Neural cell (in vitro differentiated cells): ENCODE data around the gene ERCC2. TPM values are rescaled to one million over a fixed set of nuclear protein-coding genes. Genes with fewer than 3 reads are reported as not detected.
"Not testable (repeated sequence)": the region's sequence is repeated elsewhere in the genome, so short reads cannot be mapped to it uniquely, and the experiment has no call there.

Source experiments
- H2AFZ ChIP-seq: fragments of 200-600, 300-800 bp; sonication (generic), shearing (Covaris generic); 2 replicates; pipeline ENCODE4 v1.6.0; 2014; ENCODE audit warnings: low read depth, mild to moderate bottlenecking, antibody characterized with exemption, low read length, moderate library complexity
- H3F3A ChIP-seq: fragments of 200-600 bp; shearing (Covaris generic); 2 replicates; pipeline ENCODE4 v1.6.1; 2016; ENCODE audit warnings: mild to moderate bottlenecking, moderate library complexity, mixed read lengths, antibody characterized with exemption, low read length; ENCODE audit not compliant: insufficient read depth, poor library complexity, severe bottlenecking
- H3K27ac ChIP-seq: fragments of 200-600, 300-800 bp; sonication (generic), shearing (Covaris generic); 2 replicates; pipeline ENCODE4 v1.5.1; 2014; ENCODE audit warnings: mild to moderate bottlenecking, low read length, moderate library complexity
- H3K27me3 ChIP-seq: fragments of 300-800, 200-600 bp; sonication (generic), shearing (Covaris generic); 2 replicates; pipeline ENCODE4 v1.6.0; 2014; ENCODE audit warnings: mild to moderate bottlenecking, low read depth, low read length, moderate library complexity; ENCODE audit not compliant: insufficient read depth
- H3K36me3 ChIP-seq: fragments of 300-800, 200-600 bp; sonication (generic), shearing (Covaris generic); 2 replicates; pipeline ENCODE4 v1.5.1; 2014; ENCODE audit warnings: mild to moderate bottlenecking, antibody characterized with exemption, low read length, moderate library complexity; ENCODE audit not compliant: insufficient read depth
- H3K4me2 ChIP-seq: fragments of 300-800, 200-600 bp; sonication (generic), shearing (Covaris generic); 2 replicates; pipeline ENCODE4 v1.6.0; 2014; ENCODE audit warnings: mild to moderate bottlenecking, low read length
- H3K4me3 ChIP-seq: fragments of 300-800, 200-600 bp; sonication (generic), shearing (Covaris generic); 2 replicates; pipeline ENCODE4 v1.5.1; 2014; ENCODE audit warnings: mild to moderate bottlenecking, low read length, moderate library complexity
- H3K79me2 ChIP-seq: fragments of 200-600 bp; shearing (Covaris generic); replicated peaks from 2 replicates; pipeline ENCODE4 v1.6.0; 2014; ENCODE audit warnings: mild to moderate bottlenecking, low read length, moderate library complexity; ENCODE audit not compliant: insufficient read depth
- H3K9ac ChIP-seq: fragments of 300-800, 200-600 bp; sonication (generic), shearing (Covaris generic); 2 replicates; pipeline ENCODE4 v1.6.1; 2016; ENCODE audit warnings: mild to moderate bottlenecking, low read length, mixed read lengths
- H3K9me2 ChIP-seq: fragments of 200-600 bp; shearing (Covaris generic); 2 replicates; pipeline ENCODE4 v1.6.1; 2016; ENCODE audit warnings: mild to moderate bottlenecking, low read length, mixed read lengths; ENCODE audit not compliant: insufficient read depth
- H3K9me3 ChIP-seq: fragments of 200-600, 300-800 bp; sonication (generic), shearing (Covaris generic); 2 replicates; pipeline ENCODE4 v1.6.1; 2016; ENCODE audit warnings: mild to moderate bottlenecking, mixed run types, low read length, moderate library complexity, mixed read lengths
- H4K20me1 ChIP-seq: fragments of 200-600 bp; shearing (Covaris generic); 2 replicates; pipeline ENCODE4 v1.6.1; 2016; ENCODE audit warnings: mild to moderate bottlenecking, mixed run types; ENCODE audit not compliant: insufficient read depth
- EP300 ChIP-seq: fragments of 450-650 bp; conservative IDR thresholded peaks from 2 replicates; pipeline ENCODE4 v1.6.1; 2014; ENCODE audit warnings: antibody characterized with exemption, mild to moderate bottlenecking, moderate library complexity; ENCODE audit not compliant: poor library complexity, severe bottlenecking
- EZH2 ChIP-seq: fragments of 200-600, 300-800 bp; shearing (Covaris generic), sonication (generic); IDR thresholded peaks from 2 replicates; pipeline ENCODE4 v1.6.1; 2014; ENCODE audit warnings: antibody characterized with exemption, low read length, borderline replicate concordance, mild to moderate bottlenecking; ENCODE audit not compliant: insufficient read depth, poor library complexity, severe bottlenecking
- MXI1 ChIP-seq: fragments of 450-650 bp; conservative IDR thresholded peaks from 2 replicates; pipeline ENCODE4 v1.6.1; 2014; ENCODE audit warnings: antibody characterized with exemption, mild to moderate bottlenecking; ENCODE audit not compliant: poor library complexity, severe bottlenecking
- POLR2AphosphoS5 ChIP-seq: IDR thresholded peaks from 2 replicates; pipeline ENCODE4 v1.6.1; 2012
- RAD21 ChIP-seq: fragments of 450-650 bp; conservative IDR thresholded peaks from 2 replicates; pipeline ENCODE4 v1.6.1; 2014; ENCODE audit warnings: antibody characterized with exemption, mild to moderate bottlenecking, moderate library complexity
- REST ChIP-seq: IDR thresholded peaks from 2 replicates; pipeline ENCODE4 v1.6.1; 2012; ENCODE audit warnings: borderline replicate concordance
- SMC3 ChIP-seq: fragments of 450-650 bp; conservative IDR thresholded peaks from 2 replicates; pipeline ENCODE4 v1.6.1; 2014; ENCODE audit warnings: antibody characterized with exemption, mild to moderate bottlenecking, moderate library complexity; ENCODE audit not compliant: poor library complexity
- TAF1 ChIP-seq: IDR thresholded peaks from 2 replicates; pipeline ENCODE4 v1.6.1; 2012; ENCODE audit warnings: low read depth
- polyA plus RNA-seq: library from polyadenylated mRNA; depleted of rRNA; stranded (reverse); fragments of >200 nt; gene quantifications from 2 replicates; pipeline ENCODE4 v1.2.3, GENCODE V29; 2014
- TF ChIP-seq, protein P1 (sequence below): fragments of 450-650 bp; IDR thresholded peaks from 2 replicates; pipeline ENCODE4 v1.5.1; 2014; ENCODE audit warnings: antibody characterized with exemption, mild to moderate bottlenecking, moderate library complexity; ENCODE audit not compliant: poor library complexity, severe bottlenecking

The ERCC2 gene
- polyA plus RNA-seq, 1 donor from 2014 or later = 28.8 TPM

DNA sequence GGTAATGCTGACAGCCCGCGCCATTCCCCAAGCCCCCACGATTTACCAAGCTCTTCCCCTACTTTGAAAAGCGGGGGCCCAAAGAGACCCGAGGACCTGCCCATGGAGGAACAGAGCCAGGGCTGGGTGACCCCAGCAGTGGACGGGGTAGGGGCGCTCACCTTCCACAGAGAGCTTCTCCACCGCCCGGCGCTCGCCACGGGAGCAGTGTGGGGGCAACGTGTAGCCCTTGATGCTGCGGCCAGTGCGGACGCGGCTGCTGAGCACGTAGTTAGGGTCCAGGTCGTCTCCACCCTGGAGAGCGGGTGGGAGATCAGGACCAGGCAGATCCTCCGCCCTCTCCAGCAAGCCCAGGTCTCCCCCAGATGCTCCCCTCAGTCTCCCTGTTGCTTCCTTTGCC lies 55.1 kb downstream of the ERCC2 start:
- Histone ChIP-seq H3K9me2 (no peaks in the 10 kb centered on the region), H4K20me1 (no peaks in the 10 kb centered on the region), H3K27ac (no peak overlapping the region), H2AFZ (no peak overlapping the region), H3K4me3 (no peak overlapping the region), H3K9me3 (no peaks in the 10 kb centered on the region), H3K36me3 (no peaks in the 10 kb centered on the region), H3K27me3 (no peaks in the 10 kb centered on the region), H3K9ac (no peak overlapping the region), H3F3A (no peaks in the 10 kb centered on the region), H3K4me2 (no peak overlapping the region), H3K79me2 (no peaks in the 10 kb centered on the region)
- TF ChIP-seq MXI1 = no peak
- no peak for TF ChIP-seq TAF1
- TF ChIP-seq, protein P1, sequence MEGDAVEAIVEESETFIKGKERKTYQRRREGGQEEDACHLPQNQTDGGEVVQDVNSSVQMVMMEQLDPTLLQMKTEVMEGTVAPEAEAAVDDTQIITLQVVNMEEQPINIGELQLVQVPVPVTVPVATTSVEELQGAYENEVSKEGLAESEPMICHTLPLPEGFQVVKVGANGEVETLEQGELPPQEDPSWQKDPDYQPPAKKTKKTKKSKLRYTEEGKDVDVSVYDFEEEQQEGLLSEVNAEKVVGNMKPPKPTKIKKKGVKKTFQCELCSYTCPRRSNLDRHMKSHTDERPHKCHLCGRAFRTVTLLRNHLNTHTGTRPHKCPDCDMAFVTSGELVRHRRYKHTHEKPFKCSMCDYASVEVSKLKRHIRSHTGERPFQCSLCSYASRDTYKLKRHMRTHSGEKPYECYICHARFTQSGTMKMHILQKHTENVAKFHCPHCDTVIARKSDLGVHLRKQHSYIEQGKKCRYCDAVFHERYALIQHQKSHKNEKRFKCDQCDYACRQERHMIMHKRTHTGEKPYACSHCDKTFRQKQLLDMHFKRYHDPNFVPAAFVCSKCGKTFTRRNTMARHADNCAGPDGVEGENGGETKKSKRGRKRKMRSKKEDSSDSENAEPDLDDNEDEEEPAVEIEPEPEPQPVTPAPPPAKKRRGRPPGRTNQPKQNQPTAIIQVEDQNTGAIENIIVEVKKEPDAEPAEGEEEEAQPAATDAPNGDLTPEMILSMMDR = no peak
- TF ChIP-seq RAD21 = no peak
- no peak for TF ChIP-seq EP300
- TF ChIP-seq REST = no peak
- no peak for TF ChIP-seq SMC3
- no peak for TF ChIP-seq POLR2AphosphoS5
- no peak for TF ChIP-seq EZH2

GRCh38 chr19:45314708-45315245 lies 55.6 kb downstream of the ERCC2 start:
- H3K27me3 ChIP-seq = no peaks in the 10 kb centered on the region
- H3K4me2 ChIP-seq = no peak overlapping the region
- no peak for TF ChIP-seq RAD21
- TF ChIP-seq MXI1 = no peak
- no peak for TF ChIP-seq POLR2AphosphoS5
- TF ChIP-seq, protein P1 = no peak
- no peak for TF ChIP-seq REST
- no peak for TF ChIP-seq SMC3
- TF ChIP-seq TAF1 = no peak
- no peak for TF ChIP-seq EZH2
- H4K20me1 ChIP-seq = no peaks in the 10 kb centered on the region
- H3K9ac ChIP-seq = no peak overlapping the region
- no peaks in the 10 kb centered on the region for H3K79me2 ChIP-seq
- no peaks in the 10 kb centered on the region for H3K9me2 ChIP-seq
- H3K4me3 ChIP-seq = no peak overlapping the region
- no peak overlapping the region for H3K27ac ChIP-seq
- no peaks in the 10 kb centered on the region for H3K36me3 ChIP-seq
- no peak overlapping the region for H2AFZ ChIP-seq
- no peaks in the 10 kb centered on the region for H3K9me3 ChIP-seq
- no peaks in the 10 kb centered on the region for H3F3A ChIP-seq

- not testable (repeated sequence) for H3K4me3 ChIP-seq, H3F3A ChIP-seq, H3K9ac ChIP-seq, H3K27ac ChIP-seq, H3K36me3 ChIP-seq, H2AFZ ChIP-seq, H3K9me3 ChIP-seq, H4K20me1 ChIP-seq, H3K27me3 ChIP-seq, H3K9me2 ChIP-seq, H3K4me2 ChIP-seq, H3K79me2 ChIP-seq
Measured at GRCh38 chr19:45312285-45312684, 58.1 kb downstream of the ERCC2 start.
